ENCODE measurements around the gene DAPP1.

Gene DAPP1

DNA sequence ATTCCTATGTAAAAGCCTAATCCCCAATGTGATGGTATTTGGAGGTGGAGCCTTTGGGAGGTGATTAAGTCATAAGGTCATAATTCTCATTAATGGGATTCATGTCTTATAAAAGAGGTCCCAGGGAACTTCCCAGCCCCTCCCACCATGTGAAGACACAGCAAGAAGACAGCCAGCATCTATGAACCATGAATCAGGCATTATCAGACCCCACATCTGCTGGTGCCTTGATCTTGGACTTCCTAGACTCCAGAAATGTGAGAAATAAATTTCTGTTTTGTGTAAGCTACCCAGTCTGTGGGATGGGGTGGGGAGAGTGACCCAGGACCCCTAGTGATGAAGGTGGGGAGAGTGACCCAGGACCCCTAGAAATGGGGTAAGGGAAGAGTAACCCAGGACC is 6.1 kb upstream of the DAPP1 start:
- no peak for DNase-seq (ENCODE audit: low read depth, low spot score)
- H3K4me3 ChIP-seq (ENCODE audit: low read depth, low read length): no peak overlapping the region
- CTCF ChIA-PET: interaction anchor here (1.2 to 2.0 kb wide), 2 partner anchors 20 to 137 kb away, joined by 3 to 7 read pairs; no protein-coding TSS in a partner anchor

DNA sequence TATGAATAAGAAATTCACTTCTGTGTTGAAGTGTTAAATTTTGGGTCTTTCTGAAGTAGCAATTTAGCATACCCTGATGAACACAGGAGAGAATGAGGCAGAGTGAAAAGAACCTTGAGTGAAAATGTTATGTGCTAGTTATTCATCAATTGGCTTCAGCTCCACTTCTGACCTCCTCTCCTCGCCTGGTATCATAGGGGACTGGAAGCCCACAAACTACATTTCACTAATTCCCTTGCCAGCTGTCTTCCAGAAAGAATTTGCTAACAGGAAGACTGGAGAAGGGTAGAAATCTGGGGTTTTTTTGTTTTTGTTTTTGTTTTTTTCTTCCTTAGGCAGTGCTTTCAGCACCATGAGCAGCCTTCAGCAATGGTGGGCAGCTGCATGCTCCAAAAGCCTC is 5.5 kb upstream of the DAPP1 start:
- TF ChIP-seq, protein P1, sequence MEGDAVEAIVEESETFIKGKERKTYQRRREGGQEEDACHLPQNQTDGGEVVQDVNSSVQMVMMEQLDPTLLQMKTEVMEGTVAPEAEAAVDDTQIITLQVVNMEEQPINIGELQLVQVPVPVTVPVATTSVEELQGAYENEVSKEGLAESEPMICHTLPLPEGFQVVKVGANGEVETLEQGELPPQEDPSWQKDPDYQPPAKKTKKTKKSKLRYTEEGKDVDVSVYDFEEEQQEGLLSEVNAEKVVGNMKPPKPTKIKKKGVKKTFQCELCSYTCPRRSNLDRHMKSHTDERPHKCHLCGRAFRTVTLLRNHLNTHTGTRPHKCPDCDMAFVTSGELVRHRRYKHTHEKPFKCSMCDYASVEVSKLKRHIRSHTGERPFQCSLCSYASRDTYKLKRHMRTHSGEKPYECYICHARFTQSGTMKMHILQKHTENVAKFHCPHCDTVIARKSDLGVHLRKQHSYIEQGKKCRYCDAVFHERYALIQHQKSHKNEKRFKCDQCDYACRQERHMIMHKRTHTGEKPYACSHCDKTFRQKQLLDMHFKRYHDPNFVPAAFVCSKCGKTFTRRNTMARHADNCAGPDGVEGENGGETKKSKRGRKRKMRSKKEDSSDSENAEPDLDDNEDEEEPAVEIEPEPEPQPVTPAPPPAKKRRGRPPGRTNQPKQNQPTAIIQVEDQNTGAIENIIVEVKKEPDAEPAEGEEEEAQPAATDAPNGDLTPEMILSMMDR (IDR thresholded peaks at IDR 0.05; ENCODE audit: insufficient read depth, low read length, missing control alignments): no peak
- H3K4me3 ChIP-seq (ENCODE audit: low read depth, low read length): no peak overlapping the region
- DNase-seq (ENCODE audit: low read depth, low spot score): no peak
- ChIA-PET CTCF (interaction anchor here (1.2 to 2.0 kb wide), 4 partner anchors 17 to 247 kb away, joined by 3 to 7 read pairs (median 4); partner anchors contain the start of gene TRMT10A), POLR2A (no interaction called here)

More for the DNA sequence above, 6.1 kb upstream of the DAPP1 start:
- TF ChIP-seq, protein P1 (IDR thresholded peaks at IDR 0.05; ENCODE audit: insufficient read depth, low read length, missing control alignments): no peak
- POLR2A ChIA-PET: no interaction called here

DNA sequence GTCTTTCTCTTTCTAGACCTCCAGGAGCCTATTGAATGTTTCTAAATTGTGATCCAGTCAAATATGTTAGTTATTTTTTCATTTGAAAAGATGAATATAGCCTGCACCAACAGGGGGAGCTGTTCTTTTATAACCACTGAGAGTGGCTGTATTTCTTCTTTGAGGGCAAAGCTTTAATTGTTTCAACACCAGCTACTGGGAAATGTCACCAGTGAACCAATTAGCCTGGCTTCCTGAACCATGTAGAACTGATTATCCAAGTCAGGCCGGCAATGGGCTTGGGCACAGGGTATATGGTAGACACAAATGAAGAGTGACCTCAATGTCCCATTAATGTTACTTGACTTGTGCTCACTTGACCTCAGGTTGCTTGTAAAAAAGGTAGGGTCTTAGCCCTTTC is 4.8 kb upstream of the DAPP1 start:
- DNase-seq (ENCODE audit: low read depth, low spot score): no peak
- no peak overlapping the region for H3K4me3 ChIP-seq (ENCODE audit: low read depth, low read length)
- TF ChIP-seq, protein P1 (IDR thresholded peaks at IDR 0.05; ENCODE audit: insufficient read depth, low read length, missing control alignments): no peak
- ChIA-PET POLR2A (no interaction called here), CTCF (interaction anchor here (0.9 to 2.0 kb wide), 7 partner anchors 10 to 248 kb away, joined by 3 to 7 read pairs (median 3); partner anchors contain the start of gene TRMT10A)

DNA sequence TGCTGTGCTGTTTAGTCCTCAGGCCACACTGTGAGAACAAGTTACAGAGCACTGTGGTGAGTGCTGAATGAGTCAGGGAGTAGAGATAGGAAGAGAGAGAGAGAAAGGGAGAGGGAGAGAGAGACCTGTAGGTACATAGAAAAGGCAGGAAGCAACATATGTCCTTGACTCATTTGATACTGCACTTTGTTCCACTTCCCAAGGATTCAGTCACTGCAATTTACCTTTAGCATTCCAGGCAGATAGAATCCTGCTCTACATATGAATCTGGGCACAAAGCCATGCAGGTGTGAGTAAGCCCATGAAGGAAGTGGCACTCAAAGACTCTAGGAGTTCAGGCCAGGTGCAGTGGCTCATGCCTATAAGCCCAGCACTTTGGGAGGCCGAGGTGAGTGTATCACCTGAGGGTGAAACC is 1.0 kb upstream of the DAPP1 start:
- H3K4me3 ChIP-seq (ENCODE audit: low read depth, low read length): no peak overlapping the region
- ChIA-PET POLR2A (no interaction called here), CTCF (no interaction called here)
- TF ChIP-seq, protein P1 (IDR thresholded peaks at IDR 0.05; ENCODE audit: insufficient read depth, low read length, missing control alignments): no peak
- DNase-seq (ENCODE audit: low read depth, low spot score): no peak

DNA sequence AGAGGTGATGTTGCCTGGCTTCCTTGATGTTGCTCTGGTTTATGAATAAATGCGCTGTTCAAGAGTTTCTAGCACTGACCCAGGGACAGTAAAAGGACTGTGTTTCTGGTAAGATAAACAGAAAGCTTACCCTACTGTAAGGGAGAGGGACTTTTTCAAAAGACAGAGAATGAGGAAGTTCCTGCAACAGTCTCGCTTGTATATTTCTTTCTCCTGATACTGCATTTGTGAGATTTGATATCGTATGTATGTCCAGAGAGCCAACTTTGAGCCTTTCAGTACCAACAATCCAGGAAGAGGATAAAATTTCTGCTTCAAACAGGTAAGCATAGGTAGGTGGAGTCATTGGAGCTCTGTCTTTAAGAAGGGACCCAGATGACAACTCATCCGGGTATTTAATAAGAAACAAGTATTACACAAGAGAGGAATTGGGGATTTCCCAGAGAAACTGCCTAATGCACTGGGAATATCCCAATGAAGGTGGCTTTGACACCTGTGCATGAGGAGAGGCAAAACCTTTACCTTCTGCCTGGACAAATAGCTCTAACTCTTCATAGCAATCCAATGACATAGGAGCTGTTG is 773 bp downstream of the DAPP1 start:
- ChIA-PET CTCF (interaction anchor here (1.7 kb wide), 1 partner anchor 9 kb away, joined by 6 read pairs; no protein-coding TSS in a partner anchor), POLR2A (no interaction called here)
- no peak overlapping the region for H3K4me3 ChIP-seq (ENCODE audit: low read depth, low read length)

DNA sequence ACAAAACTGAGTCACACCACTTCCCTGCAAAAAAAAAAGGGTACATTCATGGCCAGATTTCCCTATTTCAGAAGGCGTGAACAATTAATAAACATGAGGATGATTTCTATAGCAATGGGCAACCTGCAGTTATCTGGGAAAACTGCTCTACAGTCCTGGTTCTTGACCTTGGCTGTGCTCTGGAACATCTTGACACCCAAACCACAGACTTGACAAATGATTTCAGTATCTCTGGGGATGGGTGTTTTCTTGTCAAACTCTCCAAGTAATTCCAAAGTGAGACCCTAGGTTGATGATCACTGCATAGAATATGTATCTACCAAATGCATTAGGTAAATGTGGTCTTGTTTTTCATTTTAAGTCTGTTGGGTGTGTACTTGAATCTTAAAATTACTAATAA is 2.0 kb downstream of the DAPP1 start:
- DNase-seq (ENCODE audit: low read depth, low spot score): no peak
- ChIA-PET CTCF (interaction anchor here (1.7 kb wide), 1 partner anchor 10 kb away, joined by 6 read pairs; no protein-coding TSS in a partner anchor), POLR2A (no interaction called here)
- TF ChIP-seq, protein P1 (IDR thresholded peaks at IDR 0.05; ENCODE audit: insufficient read depth, low read length, missing control alignments): no peak
- H3K4me3 ChIP-seq (ENCODE audit: low read depth, low read length): no peak overlapping the region

More for the DNA sequence above, 773 bp downstream of the DAPP1 start:
- no peak for DNase-seq (ENCODE audit: low read depth, low spot score)
- TF ChIP-seq, protein P1 (IDR thresholded peaks at IDR 0.05; ENCODE audit: insufficient read depth, low read length, missing control alignments): no peak

Data from AG04449 (cell line).